Activated CD8-positive, alpha-beta memory T cell treated with anti-CD3 and anti-CD28 coated beads, Interleukin-2, amount 50 U/mL, for 24 hours (primary cell): Measurements from ENCODE around the gene WAPL.
"Not testable (repeated sequence)": the region's sequence is repeated elsewhere in the genome, so short reads cannot be mapped to it uniquely, and the experiment has no call there.

Experiments used
- DNase-seq: peaks from one replicate; pipeline ENCODE4 v3.0.0-alpha.2; 2020; ENCODE audit errors: extremely low read depth

Gene WAPL

GRCh38 chr10:86390337-86391120 is 131.1 kb downstream of the WAPL start:
- no peak for DNase-seq

DNA sequence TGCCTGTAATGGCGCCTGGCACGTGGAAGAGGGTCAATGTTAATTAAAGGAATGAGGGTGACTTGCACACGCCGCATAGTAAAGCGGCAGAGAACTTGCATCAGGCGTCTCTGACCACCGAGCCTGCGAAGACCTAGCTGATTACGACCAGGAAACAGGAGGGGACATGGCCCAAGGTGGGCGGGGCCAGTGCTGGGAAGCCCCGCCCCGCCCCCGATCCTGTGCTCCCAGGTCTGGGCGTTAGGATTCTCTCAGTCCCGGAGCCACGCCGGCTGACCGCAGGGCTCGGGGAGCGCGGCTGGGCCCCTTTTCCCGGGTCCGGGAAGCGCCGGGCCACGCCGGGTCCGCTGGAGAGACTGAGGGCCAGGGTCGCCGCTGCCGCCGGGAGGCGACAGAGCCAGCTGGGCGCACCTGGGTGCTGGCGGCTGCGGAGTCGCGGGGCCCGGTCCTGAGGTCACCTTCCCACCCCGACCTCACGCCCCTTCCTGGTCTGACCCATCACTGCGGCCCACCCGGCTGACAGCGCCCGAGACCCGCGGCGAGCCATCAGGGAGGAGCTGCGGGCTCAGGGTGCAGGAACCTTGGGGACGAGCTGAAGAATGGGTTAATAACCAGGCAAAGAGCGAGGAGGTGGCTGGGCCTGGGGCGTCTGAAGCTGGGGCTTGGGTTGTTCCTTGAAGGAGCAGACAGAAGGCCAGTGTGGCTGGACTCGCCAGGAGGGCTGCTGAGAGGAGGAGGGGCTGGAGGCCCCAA is 132.0 kb downstream of the WAPL start:
- DNase-seq: no peak

DNA sequence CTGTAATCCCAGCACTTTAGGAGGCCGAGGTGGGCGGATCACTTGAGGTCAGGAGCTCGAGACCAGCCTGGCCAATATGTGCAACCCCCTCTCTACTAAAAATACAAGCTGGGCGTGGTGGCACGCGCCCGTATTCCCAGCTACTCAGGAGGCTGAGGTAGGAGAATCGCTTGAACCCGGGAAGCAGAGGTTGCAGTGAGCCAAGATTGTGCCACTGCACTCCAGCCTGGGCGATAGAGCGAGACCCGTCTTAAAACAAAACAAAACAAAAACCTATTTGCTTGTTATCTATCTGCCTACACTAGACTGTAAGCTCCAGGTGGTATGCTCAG is 132.5 kb downstream of the WAPL start:
- DNase-seq: not testable (repeated sequence)

GRCh38 chr10:86388119-86388704 is 133.4 kb downstream of the WAPL start:
- no peak for DNase-seq

DNA sequence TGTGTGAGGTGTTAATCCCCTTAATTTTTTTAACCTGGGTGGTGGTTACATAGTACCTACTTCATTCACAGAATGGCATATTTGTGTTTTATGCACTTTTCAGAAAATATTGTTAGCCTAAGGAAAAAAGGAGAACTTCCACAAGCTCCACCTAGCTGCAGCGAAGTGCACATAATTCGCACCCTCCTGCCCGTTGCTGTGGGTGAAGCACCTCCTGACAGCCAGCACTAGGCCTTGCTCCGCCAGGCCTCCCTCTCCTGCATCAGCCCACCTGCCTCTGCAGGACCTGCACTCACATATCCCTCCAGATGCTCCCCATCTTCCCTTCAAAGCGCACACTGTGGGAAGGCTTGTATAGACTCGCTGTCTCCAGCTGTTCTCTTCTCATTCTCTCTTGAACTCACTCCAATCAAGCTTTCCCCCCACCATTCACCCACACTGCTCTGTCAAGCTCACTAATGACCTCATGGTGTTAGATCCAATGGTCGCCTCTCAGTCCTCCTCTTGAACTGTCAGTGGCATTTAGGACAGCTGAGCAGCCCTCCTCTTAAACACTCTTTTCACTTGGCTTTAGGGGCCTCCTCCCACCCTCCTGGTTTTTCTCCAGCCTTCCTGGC is 134.3 kb downstream of the WAPL start:
- DNase-seq: no peak

DNA sequence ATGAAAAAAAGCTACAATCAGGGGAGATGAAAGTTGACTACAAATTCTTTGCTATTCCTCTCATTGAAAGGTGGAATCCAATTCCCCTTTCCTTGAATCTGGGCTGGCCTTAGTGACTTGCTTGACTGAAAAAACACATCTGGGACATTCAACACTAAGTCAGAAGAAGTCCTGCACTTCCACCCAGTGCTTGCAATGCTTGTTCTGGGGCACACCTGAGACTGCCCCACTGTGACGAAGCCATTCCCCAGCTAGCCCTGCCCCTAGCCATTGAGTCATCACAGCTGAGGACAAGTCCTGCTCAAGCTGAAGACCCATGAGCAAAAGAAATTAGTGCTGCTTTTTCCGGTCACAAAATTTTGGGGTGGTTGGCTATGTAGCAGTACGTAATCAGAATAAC is 135.8 kb downstream of the WAPL start:
- no peak for DNase-seq
